Esophagus muscularis mucosa (tissue), 3 donors: ENCODE results near the gene ZP2.

Source experiments
- CTCF ChIP-seq, 3 experiments: fragments of 200-600 bp in 2 of 3; fragments of 450-650 bp in 1 of 3; sonication (generic) in 2 of 3; IDR thresholded peaks; one replicate each; pipeline ENCODE4 v1.5.1; 2017 to 2019; ENCODE audit warnings: antibody characterized with exemption in 3 of 3, mild to moderate bottlenecking in 2 of 3, moderate library complexity in 1 of 3
- POLR2A ChIP-seq: fragments of 450-650 bp; IDR thresholded peaks from one replicate; pipeline ENCODE4 v1.6.1; 2017; ENCODE audit warnings: antibody characterized with exemption, moderate library complexity, mild to moderate bottlenecking, low read depth
- POLR2AphosphoS5 ChIP-seq, 2 donors: sonication (generic); formaldehyde crosslinking; IDR thresholded peaks; one replicate each; pipeline ENCODE4 v1.6.1; 2017; ENCODE audit warnings: antibody characterized with exemption in 2 of 2

GRCh38 chr16:21250072-21250923 lies 38.9 kb upstream of the ZP2 start:
- no peak for TF ChIP-seq CTCF (IDR thresholded peaks at IDR 0.05)
- no peak for TF ChIP-seq POLR2A
- TF ChIP-seq POLR2AphosphoS5 (IDR thresholded peaks at IDR 0.05), result no peak
